Esophagus (tissue), 2 donors: Measurements from ENCODE around the gene RGS7. TPM values are rescaled to one million over a fixed set of nuclear protein-coding genes. Genes with fewer than 3 reads are reported as not detected.
"Not testable (repeated sequence)": the region's sequence is repeated elsewhere in the genome, so short reads cannot be mapped to it uniquely, and the experiment has no call there.

Source experiments
- H3K27ac ChIP-seq, 2 donors: one replicate each; pipeline ENCODE4 v1.5.1; 2013; ENCODE audit warnings: low read depth in 2 of 2, mild to moderate bottlenecking in 2 of 2, inconsistent platforms in 1 of 2, low read length in 1 of 2, moderate library complexity in 1 of 2
- H3K27me3 ChIP-seq, 2 donors: one replicate each; pipeline ENCODE4 v1.6.1; 2013; ENCODE audit warnings: low read length in 2 of 2, control low read depth in 1 of 2, mild to moderate bottlenecking in 1 of 2; ENCODE audit not compliant: insufficient read depth in 2 of 2, control insufficient read depth in 1 of 2
- H3K36me3 ChIP-seq, 2 donors: one replicate each; pipeline ENCODE4 v1.6.1; 2013; ENCODE audit warnings: low read length in 1 of 2; ENCODE audit not compliant: control insufficient read depth in 2 of 2, insufficient read depth in 2 of 2
- H3K4me1 ChIP-seq, 2 donors: one replicate each; pipeline ENCODE4 v1.6.1; 2013; ENCODE audit warnings: low read length in 1 of 2; ENCODE audit not compliant: control insufficient read depth in 2 of 2, insufficient read depth in 2 of 2
- H3K4me3 ChIP-seq, 2 donors: one replicate each; pipeline ENCODE4 v1.5.1; 2013; ENCODE audit warnings: low read length in 2 of 2, mild to moderate bottlenecking in 2 of 2, low read depth in 1 of 2, moderate library complexity in 1 of 2
- H3K9me3 ChIP-seq, 2 donors: one replicate each; pipeline ENCODE4 v1.6.1; 2013; ENCODE audit warnings: mild to moderate bottlenecking in 2 of 2, low read depth in 1 of 2, low read length in 1 of 2, moderate library complexity in 1 of 2; ENCODE audit not compliant: control insufficient read depth in 2 of 2, insufficient read depth in 1 of 2
- WGBS, 2 donors: extraction: QIAGEN DNeasy Blood & Tissue Kit; methylation state at CpG; one replicate each; pipeline ENCODE4 v1.1.7; 2013; 5-methylcytosine and 5-hydroxymethylcytosine counted together
- polyA plus RNA-seq, 2 donors: library from polyadenylated mRNA; stranded (reverse); fragments of 200-250 nt; gene quantifications; one replicate each; pipeline ENCODE4 v1.2.3, GENCODE V29; 2013
- donor health status: healthy with polysubstance abuse.
- donor health status: Bipolar disorder and iron deficiency.

RGS7 gene
- polyA plus RNA-seq, 2 donors = 0.02 TPM; not detected in 1

DNA sequence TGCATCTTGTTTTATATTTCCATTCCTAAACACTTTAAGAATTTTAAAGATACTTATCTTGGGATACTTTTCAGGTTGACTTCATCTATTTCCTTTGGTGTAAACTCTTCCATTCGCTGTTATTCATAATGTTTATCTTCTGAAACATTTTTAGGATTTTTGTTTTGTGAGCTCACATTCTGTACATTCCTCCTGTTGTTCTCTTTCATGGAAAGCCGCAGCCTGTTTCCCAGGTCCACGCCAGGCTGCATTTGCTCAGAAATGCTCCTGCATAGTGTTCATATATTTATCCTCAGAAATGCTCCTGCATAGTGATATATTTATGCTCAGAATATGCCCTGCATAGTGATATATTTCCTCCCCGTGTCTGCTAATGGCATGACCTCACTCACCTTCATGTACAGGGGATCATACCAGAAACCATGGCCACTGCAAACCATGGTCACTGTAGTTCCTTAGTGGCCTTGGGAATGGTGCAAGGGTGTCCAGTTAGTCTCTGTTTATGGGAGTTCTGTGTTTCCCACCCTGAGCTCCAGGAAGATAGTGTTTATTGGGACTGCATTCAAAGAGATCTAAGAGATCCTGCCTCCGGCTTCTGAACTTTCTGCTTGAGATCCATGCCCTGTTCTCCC lies 591.2 kb downstream of the RGS7 start:
- H3K9me3 ChIP-seq = no peaks in the 10 kb centered on the region
- no peaks in the 10 kb centered on the region for H3K36me3 ChIP-seq
- WGBS, 2 donors = 52% methylated on average over 5 of the region's 5 CpGs

DNA sequence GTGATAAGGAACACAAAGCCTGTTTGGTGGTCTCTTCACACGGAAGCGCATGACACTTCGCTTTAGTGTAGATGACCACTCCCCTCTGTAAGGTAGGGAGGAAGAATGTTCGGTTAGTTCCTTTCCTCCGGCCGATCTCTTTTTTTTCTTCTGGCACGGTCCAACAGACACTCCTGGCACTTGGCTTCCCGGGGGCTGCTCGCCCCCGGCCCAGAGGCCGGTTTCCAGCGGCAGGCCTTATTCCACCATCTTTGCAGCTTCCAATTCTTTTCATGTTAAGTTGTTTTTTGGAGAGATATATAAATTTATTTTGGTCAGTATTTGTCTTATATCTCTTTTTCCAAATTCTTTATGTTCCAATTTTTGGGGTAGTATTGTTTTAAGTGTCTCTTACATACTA lies 593.2 kb downstream of the RGS7 start:
- Histone ChIP-seq H3K4me1 (no peaks in the 10 kb centered on the region), H3K4me3 (no peak overlapping the region), H3K27ac (no peak overlapping the region), H3K27me3 (no peaks in the 10 kb centered on the region), H3K36me3 (no peaks in the 10 kb centered on the region), H3K9me3 (no peaks in the 10 kb centered on the region)
- 94 to 97% methylated on average over 12 of the region's 12 CpGs for WGBS, 2 donors

More for the DNA sequence above, 591.2 kb downstream of the RGS7 start:
- Histone ChIP-seq H3K27me3 (no peaks in the 10 kb centered on the region), H3K4me3 (no peak overlapping the region), H3K27ac (no peak overlapping the region), H3K4me1 (no peaks in the 10 kb centered on the region)

DNA sequence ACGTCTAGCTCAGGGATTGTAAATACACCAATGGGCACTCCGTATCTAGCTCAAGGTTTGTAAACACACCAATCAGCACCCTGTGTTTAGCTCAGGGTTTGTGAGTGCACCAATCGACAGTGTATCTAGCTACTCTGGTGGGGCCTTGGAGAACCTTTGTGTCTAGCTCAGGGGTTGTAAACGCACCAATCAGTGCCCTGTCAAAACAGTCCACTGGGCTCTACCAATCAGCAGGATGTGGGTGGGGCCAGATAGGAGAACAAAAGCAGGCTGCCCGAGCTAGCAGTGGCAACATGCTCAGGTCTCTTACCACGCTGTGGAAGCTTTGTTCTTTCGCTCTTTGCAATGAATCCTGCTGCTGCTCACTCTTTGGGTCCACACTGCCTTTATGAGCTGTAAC lies 593.9 kb downstream of the RGS7 start:
- not testable (repeated sequence) for H3K27me3 ChIP-seq, H3K4me3 ChIP-seq, H3K9me3 ChIP-seq, H3K27ac ChIP-seq, H3K36me3 ChIP-seq, H3K4me1 ChIP-seq
- whole genome bisulfite sequencing, 2 donors = 84 to 89% methylated on average over 7 of the region's 7 CpGs

DNA sequence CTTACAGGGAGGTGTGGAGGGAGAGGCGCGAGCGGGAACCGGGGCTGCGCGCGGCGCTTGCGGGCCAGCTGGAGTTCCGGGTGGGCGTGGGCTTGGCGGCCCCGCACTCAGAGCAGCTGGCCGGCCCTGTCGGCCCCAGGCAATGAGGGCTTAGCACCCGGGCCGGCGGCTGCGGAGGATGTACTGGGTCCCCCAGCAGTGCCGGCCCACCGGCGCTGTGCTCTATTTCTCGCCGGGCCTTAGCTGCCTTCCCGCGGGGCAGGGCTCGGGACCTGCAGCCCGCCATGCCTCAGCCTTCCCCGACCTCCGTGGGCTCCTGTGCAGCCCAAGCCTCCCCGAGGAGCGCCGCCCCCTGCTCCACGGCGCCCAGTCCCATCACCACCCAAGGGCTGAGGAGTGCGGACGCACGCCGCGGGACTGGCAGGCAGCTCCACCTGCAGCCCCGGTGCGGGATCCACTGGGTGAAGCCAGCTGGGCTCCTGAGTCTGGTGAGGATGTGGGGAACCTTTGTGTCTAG lies 594.5 kb downstream of the RGS7 start:
- not testable (repeated sequence) for H3K27me3 ChIP-seq, H3K4me3 ChIP-seq, H3K27ac ChIP-seq, H3K4me1 ChIP-seq, H3K9me3 ChIP-seq, H3K36me3 ChIP-seq
- 97% methylated on average over 31 to 39 of the region's 42 CpGs for WGBS, 2 donors

DNA sequence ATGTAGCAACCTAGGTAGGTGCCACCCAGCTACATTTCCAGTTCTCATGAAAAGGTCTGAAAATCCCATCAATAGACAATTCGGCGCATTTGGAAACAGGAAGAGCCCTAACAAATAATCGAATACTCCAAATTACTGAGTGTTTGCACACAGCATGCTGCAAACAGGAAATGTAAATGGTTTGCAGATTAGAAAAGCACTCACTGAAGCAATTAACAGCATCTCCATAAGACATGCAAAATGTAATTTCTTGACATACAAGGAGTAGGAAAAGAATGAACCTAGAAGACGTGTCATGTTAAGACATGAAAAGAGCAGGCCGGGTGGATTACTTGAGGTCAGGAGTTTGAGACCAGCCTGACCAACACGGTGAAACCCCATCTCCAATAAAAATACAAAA lies 598.2 kb downstream of the RGS7 start:
- not testable (repeated sequence) for H3K9me3 ChIP-seq, H3K27me3 ChIP-seq, H3K4me1 ChIP-seq, H3K4me3 ChIP-seq, H3K27ac ChIP-seq, H3K36me3 ChIP-seq
- WGBS, 2 donors = 71 to 73% methylated on average over 6 of the region's 6 CpGs

DNA sequence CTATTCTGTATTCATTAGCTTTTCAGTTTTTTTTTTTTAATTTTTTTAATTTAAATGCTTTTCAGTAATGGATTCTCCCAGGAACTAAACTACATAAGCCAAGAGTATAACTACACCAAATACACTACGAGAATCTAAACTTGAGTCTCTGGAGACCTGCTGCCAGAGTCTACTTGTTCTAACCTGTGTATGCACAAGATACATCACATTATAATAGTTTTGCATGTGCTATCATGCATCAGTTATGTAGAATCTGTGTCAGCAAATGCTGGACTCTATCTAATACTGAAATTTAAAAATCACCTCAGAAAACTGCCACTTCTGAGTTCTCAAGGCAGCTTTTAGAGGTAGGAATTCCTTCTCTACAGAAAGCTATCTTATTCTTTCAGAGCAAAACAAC lies 598.7 kb downstream of the RGS7 start:
- Histone ChIP-seq H3K27ac (no peak overlapping the region), H3K4me3 (no peak overlapping the region), H3K36me3 (no peaks in the 10 kb centered on the region), H3K4me1 (no peaks in the 10 kb centered on the region), H3K9me3 (peaks cover 0 to 10% of the 10 kb centered on the region in 2 donors), H3K27me3 (no peaks in the 10 kb centered on the region)
- WGBS, 2 donors = 47 to 55% methylated on average over 1 of the region's 1 CpG

DNA sequence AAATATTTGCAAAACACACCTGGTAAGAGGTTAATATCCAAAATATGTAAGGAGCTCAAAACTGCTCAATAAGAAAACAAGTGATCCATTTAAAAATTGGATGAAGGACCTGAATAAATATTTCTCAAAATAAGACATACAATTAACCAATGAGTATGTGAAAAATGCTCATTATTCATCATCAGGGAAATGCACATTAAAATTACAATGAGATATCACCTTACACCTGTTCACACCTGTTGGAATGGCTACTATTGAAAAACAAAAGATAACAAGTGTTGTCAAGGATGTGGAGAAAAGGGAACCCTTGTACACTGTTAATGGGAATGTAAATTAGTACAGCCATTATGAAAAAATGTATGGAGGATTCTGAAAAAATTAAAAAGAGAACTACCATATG lies 609.1 kb downstream of the RGS7 start:
- Histone ChIP-seq H3K9me3 (no peaks in the 10 kb centered on the region), H3K27ac (no peak overlapping the region), H3K4me1 (no peaks in the 10 kb centered on the region), H3K27me3 (no peaks in the 10 kb centered on the region), H3K36me3 (no peaks in the 10 kb centered on the region), H3K4me3 (no peak overlapping the region)

DNA sequence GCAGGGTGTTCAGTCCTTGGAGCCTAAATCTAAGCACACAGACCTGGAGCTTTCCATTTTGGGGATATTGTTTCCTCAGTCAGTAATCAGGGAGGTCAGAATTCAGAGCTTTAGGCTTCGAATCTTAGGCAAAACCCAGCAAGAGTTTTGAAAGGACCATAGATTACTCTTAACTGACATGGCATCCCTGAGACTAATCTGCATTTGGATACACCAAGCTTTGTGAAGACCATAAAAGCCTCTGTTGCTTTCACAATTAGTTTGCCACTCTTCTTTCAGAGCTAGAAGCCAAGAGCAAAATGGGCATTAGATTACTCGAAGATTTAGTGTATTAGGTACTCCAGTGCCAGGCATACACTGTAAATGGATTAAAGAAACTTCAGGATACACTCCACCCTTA lies 613.3 kb downstream of the RGS7 start:
- H3K36me3 ChIP-seq = no peaks in the 10 kb centered on the region
- WGBS, 2 donors = 57 to 71% methylated on average over 2 of the region's 2 CpGs
- no peaks in the 10 kb centered on the region for H3K9me3 ChIP-seq
- no peak overlapping the region for H3K4me3 ChIP-seq
- H3K4me1 ChIP-seq = no peaks in the 10 kb centered on the region
- H3K27me3 ChIP-seq = no peaks in the 10 kb centered on the region
- no peak overlapping the region for H3K27ac ChIP-seq

DNA sequence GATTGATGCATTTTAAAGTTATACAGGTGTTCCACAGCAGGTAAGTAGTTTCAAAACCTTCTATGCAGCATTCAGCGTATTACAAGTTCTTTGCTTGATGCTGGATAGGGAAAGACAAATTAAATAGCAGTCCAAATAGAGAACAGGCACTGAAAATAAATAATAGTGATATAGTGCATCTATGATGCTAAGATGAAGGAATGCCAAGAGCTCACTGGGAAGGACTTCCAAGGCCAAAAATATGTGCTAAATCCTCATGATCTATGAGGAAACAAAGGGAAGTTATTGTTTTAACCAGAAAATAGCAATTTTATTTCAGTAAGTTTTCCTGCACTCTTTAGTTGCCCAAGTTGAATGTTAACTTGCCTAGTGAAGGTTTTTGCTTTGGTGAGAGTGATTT lies 617.3 kb downstream of the RGS7 start:
- Histone ChIP-seq H3K4me1 (no peaks in the 10 kb centered on the region), H3K27me3 (no peaks in the 10 kb centered on the region), H3K4me3 (no peak overlapping the region), H3K9me3 (no peaks in the 10 kb centered on the region), H3K27ac (no peak overlapping the region), H3K36me3 (no peaks in the 10 kb centered on the region)
- 55 to 77% methylated on average over 1 of the region's 1 CpG for WGBS, 2 donors

DNA sequence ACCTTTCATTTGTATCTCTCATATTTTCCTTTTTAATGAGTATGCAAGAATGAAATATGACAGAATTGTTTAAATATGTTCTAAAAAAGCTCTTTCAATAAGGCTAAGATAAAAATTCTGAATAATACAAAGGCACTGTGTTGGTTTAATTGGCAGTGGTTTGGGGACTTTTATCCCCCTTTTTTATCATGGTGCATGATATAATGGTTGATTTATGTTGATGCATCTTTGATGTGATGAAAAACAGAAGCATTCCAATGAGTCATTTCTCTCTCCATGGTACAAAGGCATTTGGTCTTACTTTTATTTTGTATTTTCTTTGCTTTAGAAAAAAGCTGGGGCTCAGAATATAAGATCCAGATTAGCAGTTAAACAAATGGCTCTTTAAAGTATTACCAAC lies 617.9 kb downstream of the RGS7 start:
- Histone ChIP-seq H3K9me3 (no peaks in the 10 kb centered on the region), H3K27ac (no peak overlapping the region), H3K4me1 (no peaks in the 10 kb centered on the region), H3K27me3 (no peaks in the 10 kb centered on the region), H3K4me3 (no peak overlapping the region), H3K36me3 (no peaks in the 10 kb centered on the region)
